B cell (primary cell): Measurements from ENCODE around the gene EMX1. TPM values are rescaled to one million over a fixed set of nuclear protein-coding genes. Genes with fewer than 3 reads are reported as not detected.

Source experiments
- ATAC-seq: fragments of 200-7000 bp; cut with Tn5 transposase; one replicate; pipeline ENCODE4 v1.10.0; 2021; ENCODE audit warnings: low read depth, mild to moderate bottlenecking, moderate number of reproducible peaks, moderate library complexity
- CTCF ChIA-PET: fragments of 350-600 bp; sonication (Branson Sonifier 250); formaldehyde crosslinking; loops from one replicate; lab custom pipeline; 2021; ENCODE audit warnings: antibody characterized with exemption, inconsistent platforms; lab: Charles Lee
- POLR2A ChIA-PET: fragments of 350-600 bp; sonication (Branson Sonifier 250); formaldehyde crosslinking; loops from one replicate; lab custom pipeline; 2021; ENCODE audit warnings: antibody characterized with exemption; lab: Charles Lee
- DNase-seq: peaks from one replicate; pipeline ENCODE4 v3.0.0; 2013
- H2AFZ ChIP-seq: 2 replicates; pipeline ENCODE4 v1.6.1; 2012; ENCODE audit warnings: mild to moderate bottlenecking, low read depth, low read length; ENCODE audit not compliant: insufficient read depth, poor library complexity, severe bottlenecking
- H3K27ac ChIP-seq, 2 donors: 1 replicate in 1 of 2; 2 replicates in 1 of 2; pipeline ENCODE4 v1.5.1; 2012 to 2013; ENCODE audit warnings: low read length in 2 of 2, mild to moderate bottlenecking in 2 of 2, moderate library complexity in 1 of 2
- H3K27me3 ChIP-seq, 4 experiments: fragments of 200-600 bp in 1 of 4; sonication (generic) in 1 of 4; replicated peaks in 1 of 4; 1 replicate in 2 of 4; 2 replicates in 2 of 4; pipeline versions ENCODE4 v1.6.1 to v1.7.0; 2013 to 2016; ENCODE audit warnings: low read length in 3 of 4, mild to moderate bottlenecking in 2 of 4, mixed read lengths in 1 of 4, moderate library complexity in 1 of 4; ENCODE audit not compliant: insufficient read depth in 4 of 4, control insufficient read depth in 3 of 4; ENCODE audit errors: control extremely low read depth in 1 of 4
- H3K36me3 ChIP-seq, 2 experiments: replicated peaks in 1 of 2; 1 replicate in 1 of 2; 2 replicates in 1 of 2; pipeline versions ENCODE4 v1.6.1 to v1.7.1; 2013; ENCODE audit warnings: low read length in 1 of 2; ENCODE audit not compliant: insufficient read depth in 2 of 2, control insufficient read depth in 1 of 2; ENCODE audit errors: control extremely low read depth in 1 of 2, extremely low read depth in 1 of 2
- H3K4me1 ChIP-seq, 2 donors: fragments of 200-600 bp in 1 of 2; sonication (generic) in 1 of 2; 1 replicate in 1 of 2; 2 replicates in 1 of 2; pipeline versions ENCODE4 v1.5.1 to v1.6.1; 2013 to 2017; ENCODE audit warnings: low read length in 2 of 2; ENCODE audit not compliant: control insufficient read depth in 2 of 2, insufficient read depth in 2 of 2
- H3K4me2 ChIP-seq: replicated peaks from 2 replicates; pipeline ENCODE3; 2012; ENCODE audit warnings: mild to moderate bottlenecking, low read depth, low read length; ENCODE audit not compliant: poor library complexity, severe bottlenecking
- H3K4me3 ChIP-seq, 5 experiments: fragments of 200-600 bp in 1 of 5; sonication (generic) in 1 of 5; 1 replicate in 3 of 5; 2 replicates in 2 of 5; pipeline versions ENCODE4 v1.5.1 to v1.7.0; 2011 to 2016; ENCODE audit warnings: low read length in 4 of 5, mild to moderate bottlenecking in 4 of 5, low read depth in 2 of 5, control low read depth in 1 of 5, moderate library complexity in 1 of 5; ENCODE audit not compliant: insufficient read depth in 1 of 5; ENCODE audit errors: control extremely low read depth in 1 of 5, extremely low read depth in 1 of 5
- H3K79me2 ChIP-seq: fragments of 200-600 bp; sonication (generic); one replicate; pipeline ENCODE4 v1.6.0; 2016; ENCODE audit warnings: low read length; ENCODE audit not compliant: control insufficient read depth, insufficient read depth
- H3K9ac ChIP-seq: fragments of 200-600 bp; sonication (generic); 2 replicates; pipeline ENCODE4 v1.6.1; 2017; ENCODE audit warnings: mild to moderate bottlenecking, low read length, moderate library complexity
- H3K9me3 ChIP-seq, 3 donors: one replicate each; pipeline versions ENCODE4 v1.6.1 to v1.7.1; 2013; ENCODE audit warnings: low read length in 2 of 3; ENCODE audit not compliant: control insufficient read depth in 2 of 3, insufficient read depth in 1 of 3; ENCODE audit errors: control extremely low read depth in 1 of 3
- H4K20me1 ChIP-seq: 2 replicates; pipeline ENCODE4 v1.6.0; 2012; ENCODE audit warnings: mild to moderate bottlenecking, low read length; ENCODE audit not compliant: insufficient read depth, control insufficient read depth, poor library complexity, severe bottlenecking
- H3K27ac Mint-ChIP-seq: one replicate; pipeline ENCODE4 v1.8.0; 2021; ENCODE audit warnings: mixed read lengths
- H3K27me3 Mint-ChIP-seq: one replicate; pipeline ENCODE4 v1.8.0; 2021; ENCODE audit warnings: mixed read lengths
- H3K4me1 Mint-ChIP-seq: one replicate; pipeline ENCODE4 v1.8.0; 2021; ENCODE audit warnings: mixed read lengths
- H3K4me3 Mint-ChIP-seq: one replicate; pipeline ENCODE4 v1.8.0; 2021; ENCODE audit warnings: mixed read lengths
- H3K9me3 Mint-ChIP-seq: one replicate; pipeline ENCODE4 v1.8.0; 2022; ENCODE audit warnings: mixed read lengths; ENCODE audit not compliant: insufficient read depth
- CTCF ChIP-seq: fragments of 200-600 bp; IDR thresholded peaks from one replicate; pipeline ENCODE4 v1.8.0; 2022; ENCODE audit warnings: antibody characterized with exemption, mild to moderate bottlenecking
- EZH2 ChIP-seq: IDR thresholded peaks from 2 replicates; pipeline ENCODE4 v1.6.1; 2012; ENCODE audit warnings: borderline replicate concordance, low read depth, mild to moderate bottlenecking, moderate library complexity, low read length; ENCODE audit not compliant: insufficient read depth, poor library complexity, severe bottlenecking
- WGBS: methylation state at CpG from one replicate; pipeline ENCODE4 v1.1.5; 2013; ENCODE audit warnings: missing lambda C conversion rate; ENCODE audit not compliant: insufficient coverage; 5-methylcytosine and 5-hydroxymethylcytosine counted together
- intact Hi-C: fragments of 100-400 bp; cut with micrococcal nuclease; formaldehyde crosslinking; loops from one replicate; pipeline ENCODE4 v1.10.0; 2022
- polyA plus RNA-seq: library from polyadenylated mRNA; depleted of rRNA; stranded (reverse); fragments of >200 nt; gene quantifications from 2 replicates; pipeline ENCODE4 v1.2.3, GENCODE V29; 2012
- total RNA-seq, 2 donors: library from RNA; stranded (reverse); fragments of 120-200 nt in 1 of 2; gene quantifications; 1 replicate in 1 of 2; 2 replicates in 1 of 2; pipeline versions ENCODE4 v1.2.3 to v1.2.4, GENCODE V29; 2013 to 2022

EMX1 gene
- total and polyA plus RNA-seq, 2 donors (not counting 1 experiment from before 2014, with no cell fraction given) = not detected

- Histone ChIP-seq H4K20me1 (no peaks in the 10 kb centered on the region), H3K9me3 (peaks cover 0 to 42% (median 0%) of the 10 kb centered on the region in 3 donors), H3K27ac (no peak overlapping the region), H3K27me3 (peaks cover 0 to 76% (median 66%) of the 10 kb centered on the region in 4 experiments), H3K79me2 (no peaks in the 10 kb centered on the region), H2AFZ (peak overlapping the region; percentile 40), H3K36me3 (no peaks in the 10 kb centered on the region), H3K4me2 (peak overlapping the region; percentile 96), H3K9ac (peak overlapping the region; percentile 67), H3K4me3 (peak overlapping the region in 3 of 5 experiments; percentile 37 to 53 (median 50)), H3K4me1 (peaks cover 45 to 62% of the 10 kb centered on the region in 2 donors)
- TF ChIP-seq EZH2 (no peak), CTCF (no peak)
- peaks cover 39% of the 10 kb centered on the region for H3K4me1 Mint-ChIP-seq
- H3K4me3 Mint-ChIP-seq = peak overlapping the region; percentile 81
- ChIA-PET CTCF (interaction anchor here (1.0 kb wide), 1 partner anchor 262 kb away, joined by 4 read pairs; no protein-coding TSS in a partner anchor), POLR2A (no interaction called here)
- intact Hi-C loops = loop anchor here (5.0 kb wide), 2 partner anchors 197 to 768 kb away; partner anchors contain the start of genes CYP26B1 and RAB11FIP5
- H3K9me3 Mint-ChIP-seq = no peaks in the 10 kb centered on the region
- no peak for ATAC-seq
- peaks cover 61% of the 10 kb centered on the region for H3K27me3 Mint-ChIP-seq
- peak; percentile 39 for DNase-seq
- WGBS = 10% methylated on average over 17 of the region's 26 CpGs
- H3K27ac Mint-ChIP-seq = no peak overlapping the region
Measured at GRCh38 chr2:72915320-72915906, 1.9 kb upstream of the EMX1 start.
